ENCODE results near the gene RPUSD4.

DNA sequence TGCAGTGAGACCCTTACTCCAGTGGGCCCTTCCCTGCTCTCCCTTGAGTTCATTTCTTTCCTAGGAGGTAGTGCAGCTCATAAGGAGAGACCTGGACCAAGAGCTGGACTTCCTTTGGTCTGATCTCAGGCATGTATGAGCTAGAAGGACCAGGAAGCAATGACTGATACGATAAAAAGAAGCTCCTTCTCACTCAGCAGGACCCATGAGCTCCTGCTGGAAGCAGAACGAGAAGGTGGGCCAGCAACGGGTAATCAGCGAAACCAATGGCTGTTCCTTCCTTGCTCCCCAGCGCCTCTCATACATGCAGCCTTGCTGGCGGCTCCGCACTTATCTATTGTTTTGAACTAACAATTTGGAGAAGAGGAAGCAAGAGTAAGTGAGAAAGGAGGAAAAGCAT, 56.8 kb downstream of the RPUSD4 start:
- TF ChIP-seq, protein P1, sequence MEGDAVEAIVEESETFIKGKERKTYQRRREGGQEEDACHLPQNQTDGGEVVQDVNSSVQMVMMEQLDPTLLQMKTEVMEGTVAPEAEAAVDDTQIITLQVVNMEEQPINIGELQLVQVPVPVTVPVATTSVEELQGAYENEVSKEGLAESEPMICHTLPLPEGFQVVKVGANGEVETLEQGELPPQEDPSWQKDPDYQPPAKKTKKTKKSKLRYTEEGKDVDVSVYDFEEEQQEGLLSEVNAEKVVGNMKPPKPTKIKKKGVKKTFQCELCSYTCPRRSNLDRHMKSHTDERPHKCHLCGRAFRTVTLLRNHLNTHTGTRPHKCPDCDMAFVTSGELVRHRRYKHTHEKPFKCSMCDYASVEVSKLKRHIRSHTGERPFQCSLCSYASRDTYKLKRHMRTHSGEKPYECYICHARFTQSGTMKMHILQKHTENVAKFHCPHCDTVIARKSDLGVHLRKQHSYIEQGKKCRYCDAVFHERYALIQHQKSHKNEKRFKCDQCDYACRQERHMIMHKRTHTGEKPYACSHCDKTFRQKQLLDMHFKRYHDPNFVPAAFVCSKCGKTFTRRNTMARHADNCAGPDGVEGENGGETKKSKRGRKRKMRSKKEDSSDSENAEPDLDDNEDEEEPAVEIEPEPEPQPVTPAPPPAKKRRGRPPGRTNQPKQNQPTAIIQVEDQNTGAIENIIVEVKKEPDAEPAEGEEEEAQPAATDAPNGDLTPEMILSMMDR (IDR thresholded peaks at IDR 0.05) = no peak
- TF ChIP-seq POLR2A (IDR thresholded peaks at IDR 0.05) = no peak
